MM.1S (cell line): ENCODE data around the gene SORCS2.

Source experiments
- DNase-seq: peaks from one replicate; pipeline ENCODE4 v3.0.0-alpha.2; 2015
- H2AFZ ChIP-seq: fragments of 300-600 bp; sonication (generic); 2 replicates; pipeline ENCODE4 v1.6.0; 2016; ENCODE audit warnings: antibody characterized with exemption, low read length
- H3F3A ChIP-seq: fragments of 300-600 bp; sonication (generic); 2 replicates; pipeline ENCODE4 v1.6.1; 2016; ENCODE audit warnings: mild to moderate bottlenecking, antibody characterized with exemption, low read length, moderate library complexity, mixed read lengths; ENCODE audit not compliant: insufficient read depth
- H3K27ac ChIP-seq: fragments of 300-600 bp; sonication (generic); 2 replicates; pipeline ENCODE4 v1.5.1; 2016; ENCODE audit warnings: mild to moderate bottlenecking, low read length
- H3K27me3 ChIP-seq: fragments of 300-600 bp; sonication (generic); replicated peaks from 2 replicates; pipeline ENCODE4 v1.6.0; 2016; ENCODE audit warnings: low read length; ENCODE audit not compliant: insufficient read depth
- H3K36me3 ChIP-seq: fragments of 300-600 bp; sonication (generic); replicated peaks from 2 replicates; pipeline ENCODE4 v1.6.1; 2016; ENCODE audit warnings: mild to moderate bottlenecking, low read length, mixed read lengths; ENCODE audit not compliant: insufficient read depth
- H3K4me1 ChIP-seq: fragments of 300-600 bp; sonication (generic); 2 replicates; pipeline ENCODE4 v1.6.1; 2016; ENCODE audit warnings: low read length, mixed read lengths
- H3K4me2 ChIP-seq: fragments of 300-600 bp; sonication (generic); 2 replicates; pipeline ENCODE4 v1.6.0; 2016; ENCODE audit warnings: low read depth, low read length
- H3K4me3 ChIP-seq: fragments of 300-600 bp; sonication (generic); 2 replicates; pipeline ENCODE4 v1.5.1; 2016; ENCODE audit warnings: low read length, mixed read lengths
- H3K79me2 ChIP-seq: fragments of 300-600 bp; sonication (generic); 2 replicates; pipeline ENCODE4 v1.6.1; 2016; ENCODE audit warnings: mixed run types, low read length, mixed read lengths
- H3K9ac ChIP-seq: fragments of 300-600 bp; sonication (generic); 2 replicates; pipeline ENCODE4 v1.6.1; 2016; ENCODE audit warnings: low read length, mixed read lengths
- H3K9me2 ChIP-seq: fragments of 300-600 bp; sonication (generic); replicated peaks from 2 replicates; pipeline ENCODE4 v1.6.1; 2016; ENCODE audit warnings: mild to moderate bottlenecking, low read length, mixed read lengths; ENCODE audit not compliant: insufficient read depth
- H3K9me3 ChIP-seq: fragments of 300-600 bp; sonication (generic); replicated peaks from 2 replicates; pipeline ENCODE4 v1.6.1; 2016; ENCODE audit warnings: mild to moderate bottlenecking, low read length, mixed read lengths; ENCODE audit not compliant: insufficient read depth
- H4K20me1 ChIP-seq: fragments of 300-600 bp; sonication (generic); 2 replicates; pipeline ENCODE4 v1.6.1; 2016; ENCODE audit warnings: mild to moderate bottlenecking, low read length, moderate library complexity, mixed read lengths; ENCODE audit not compliant: insufficient read depth
- EZH2 ChIP-seq: fragments of 300-600 bp; sonication (generic); optimal IDR thresholded peaks from 2 replicates; pipeline ENCODE3; 2017; ENCODE audit warnings: low read depth, mild to moderate bottlenecking, antibody characterized with exemption, low read length, mixed read lengths
- EZH2phosphoT487 ChIP-seq: fragments of 300-600 bp; sonication (generic); IDR thresholded peaks from 2 replicates; pipeline ENCODE4 v1.6.1; 2018; ENCODE audit warnings: antibody characterized with exemption, low read length
- TF ChIP-seq, protein P1 (sequence below): fragments of 300-600 bp; sonication (generic); IDR thresholded peaks from 2 replicates; pipeline ENCODE4 v1.5.1; 2016; ENCODE audit warnings: antibody characterized with exemption, low read length, mixed read lengths

SORCS2 gene

GRCh38 chr4:7559316-7559715 lies 367.0 kb downstream of the SORCS2 start:
- TF ChIP-seq, protein P1, sequence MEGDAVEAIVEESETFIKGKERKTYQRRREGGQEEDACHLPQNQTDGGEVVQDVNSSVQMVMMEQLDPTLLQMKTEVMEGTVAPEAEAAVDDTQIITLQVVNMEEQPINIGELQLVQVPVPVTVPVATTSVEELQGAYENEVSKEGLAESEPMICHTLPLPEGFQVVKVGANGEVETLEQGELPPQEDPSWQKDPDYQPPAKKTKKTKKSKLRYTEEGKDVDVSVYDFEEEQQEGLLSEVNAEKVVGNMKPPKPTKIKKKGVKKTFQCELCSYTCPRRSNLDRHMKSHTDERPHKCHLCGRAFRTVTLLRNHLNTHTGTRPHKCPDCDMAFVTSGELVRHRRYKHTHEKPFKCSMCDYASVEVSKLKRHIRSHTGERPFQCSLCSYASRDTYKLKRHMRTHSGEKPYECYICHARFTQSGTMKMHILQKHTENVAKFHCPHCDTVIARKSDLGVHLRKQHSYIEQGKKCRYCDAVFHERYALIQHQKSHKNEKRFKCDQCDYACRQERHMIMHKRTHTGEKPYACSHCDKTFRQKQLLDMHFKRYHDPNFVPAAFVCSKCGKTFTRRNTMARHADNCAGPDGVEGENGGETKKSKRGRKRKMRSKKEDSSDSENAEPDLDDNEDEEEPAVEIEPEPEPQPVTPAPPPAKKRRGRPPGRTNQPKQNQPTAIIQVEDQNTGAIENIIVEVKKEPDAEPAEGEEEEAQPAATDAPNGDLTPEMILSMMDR = no peak
- no peak for TF ChIP-seq EZH2phosphoT487
- TF ChIP-seq EZH2 = no peak
- no peaks in the 10 kb centered on the region for H3K9me2 ChIP-seq
- no peak overlapping the region for H3K27ac ChIP-seq
- H3K9me3 ChIP-seq = no peaks in the 10 kb centered on the region
- H4K20me1 ChIP-seq = no peaks in the 10 kb centered on the region
- no peaks in the 10 kb centered on the region for H3K79me2 ChIP-seq
- no peak overlapping the region for H2AFZ ChIP-seq
- no peak overlapping the region for H3K4me3 ChIP-seq
- peaks cover 25% of the 10 kb centered on the region for H3K27me3 ChIP-seq
- H3K4me2 ChIP-seq = no peak overlapping the region
- no peaks in the 10 kb centered on the region for H3F3A ChIP-seq
- no peaks in the 10 kb centered on the region for H3K36me3 ChIP-seq
- no peak overlapping the region for H3K9ac ChIP-seq
- H3K4me1 ChIP-seq = no peaks in the 10 kb centered on the region
- no peak for DNase-seq

DNA sequence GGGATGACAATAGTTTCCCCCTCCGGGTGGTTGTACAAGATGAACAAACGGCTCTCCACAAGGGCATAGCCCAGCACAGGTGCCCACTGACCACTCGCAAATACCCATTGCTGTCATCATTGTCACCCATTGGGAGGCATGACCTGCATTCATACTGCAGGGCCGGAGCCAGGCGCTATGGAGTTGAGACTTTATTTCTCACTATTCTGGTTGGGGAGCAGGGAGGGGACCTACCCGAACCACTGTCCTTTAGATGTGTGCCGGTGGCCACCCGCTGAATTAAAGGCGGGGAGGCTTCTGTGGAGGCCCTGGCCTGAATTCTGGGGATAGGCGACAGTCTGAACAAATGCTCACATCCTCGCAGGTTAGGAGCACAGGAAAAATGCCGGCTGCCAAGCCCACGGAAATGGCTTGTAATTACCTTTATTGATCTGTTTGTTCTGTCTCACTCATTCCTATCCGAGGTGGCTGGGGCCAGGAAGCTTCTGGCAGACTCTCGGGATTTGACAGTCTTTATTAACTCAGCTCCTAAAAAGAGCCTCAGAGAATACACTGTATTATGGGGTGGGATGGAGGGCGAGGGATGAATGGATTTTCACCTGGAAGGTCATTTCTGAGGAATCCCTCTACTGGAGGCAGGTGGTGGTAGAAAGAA lies 367.5 kb downstream of the SORCS2 start:
- Histone ChIP-seq H3K9me3 (no peaks in the 10 kb centered on the region), H3F3A (no peaks in the 10 kb centered on the region), H2AFZ (no peak overlapping the region), H3K4me1 (no peaks in the 10 kb centered on the region), H3K27ac (no peak overlapping the region), H4K20me1 (no peaks in the 10 kb centered on the region), H3K9ac (no peak overlapping the region), H3K27me3 (peaks cover 31% of the 10 kb centered on the region), H3K9me2 (no peaks in the 10 kb centered on the region), H3K4me3 (no peak overlapping the region), H3K79me2 (no peaks in the 10 kb centered on the region), H3K36me3 (no peaks in the 10 kb centered on the region), H3K4me2 (no peak overlapping the region)
- DNase-seq = no peak
- TF ChIP-seq EZH2phosphoT487 = no peak

- Histone ChIP-seq H3K79me2 (no peaks in the 10 kb centered on the region), H3K4me2 (no peak overlapping the region), H3K9me3 (no peaks in the 10 kb centered on the region), H3K27me3 (peaks cover 35% of the 10 kb centered on the region), H4K20me1 (no peaks in the 10 kb centered on the region), H3K9ac (no peak overlapping the region), H3K36me3 (no peaks in the 10 kb centered on the region), H3K4me3 (no peak overlapping the region), H3K4me1 (no peaks in the 10 kb centered on the region), H3K9me2 (no peaks in the 10 kb centered on the region), H2AFZ (no peak overlapping the region), H3K27ac (no peak overlapping the region), H3F3A (no peaks in the 10 kb centered on the region)
- DNase-seq = no peak
- TF ChIP-seq, protein P1 = no peak
- TF ChIP-seq EZH2phosphoT487 (no peak), EZH2 (no peak)
These were observed 369.2 kb downstream of the SORCS2 start for GRCh38 chr4:7561557-7561956.

GRCh38 chr4:7564242-7564641 lies 371.9 kb downstream of the SORCS2 start:
- no peak overlapping the region for H3K9ac ChIP-seq
- H3K4me2 ChIP-seq = no peak overlapping the region
- no peak overlapping the region for H3K4me3 ChIP-seq
- no peaks in the 10 kb centered on the region for H3F3A ChIP-seq
- no peaks in the 10 kb centered on the region for H3K36me3 ChIP-seq
- no peak overlapping the region for H2AFZ ChIP-seq
- no peaks in the 10 kb centered on the region for H3K9me3 ChIP-seq
- DNase-seq = no peak
- no peaks in the 10 kb centered on the region for H4K20me1 ChIP-seq
- H3K79me2 ChIP-seq = no peaks in the 10 kb centered on the region
- no peaks in the 10 kb centered on the region for H3K9me2 ChIP-seq
- H3K27ac ChIP-seq = no peak overlapping the region
- peaks cover 54% of the 10 kb centered on the region for H3K27me3 ChIP-seq
- H3K4me1 ChIP-seq = no peaks in the 10 kb centered on the region
- TF ChIP-seq EZH2 (no peak), EZH2phosphoT487 (no peak)
- TF ChIP-seq, protein P1 = no peak
